Stomach (tissue), 9 donors: ENCODE results near the gene UBE2N. TPM values are rescaled to one million over a fixed set of nuclear protein-coding genes. Genes with fewer than 3 reads are reported as not detected.
"Not testable (repeated sequence)": the region's sequence is repeated elsewhere in the genome, so short reads cannot be mapped to it uniquely, and the experiment has no call there.

ENCODE experiments used
- DNase-seq, 2 donors: peaks; one replicate each; pipeline versions ENCODE4 v3.0.0 to v3.0.0-alpha.2; 2013 to 2019
- H3K27ac ChIP-seq, 5 donors: fragments of 200-600 bp in 4 of 5; sonication (generic) in 4 of 5; one replicate each; pipeline ENCODE4 v1.5.1; 2013 to 2019; ENCODE audit warnings: mild to moderate bottlenecking in 1 of 5, moderate library complexity in 1 of 5
- H3K27me3 ChIP-seq, 3 donors: fragments of 200-600 bp; sonication (generic); one replicate each; pipeline ENCODE4 v1.5.1; 2017 to 2019; ENCODE audit warnings: mixed run types in 1 of 3
- H3K36me3 ChIP-seq, 4 donors: fragments of 200-600 bp; sonication (generic); 1 replicate in 3 of 4; 2 replicates in 1 of 4; pipeline ENCODE4 v1.5.1; 2016 to 2019
- H3K4me1 ChIP-seq, 4 donors: fragments of 200-600 bp; sonication (generic); one replicate each; pipeline ENCODE4 v1.5.1; 2016 to 2019
- H3K4me3 ChIP-seq, 4 donors: fragments of 200-600 bp; sonication (generic) in 3 of 4; one replicate each; pipeline ENCODE4 v1.5.1; 2016 to 2019; ENCODE audit warnings: mild to moderate bottlenecking in 1 of 4
- H3K9me3 ChIP-seq, 4 donors: fragments of 200-600 bp; sonication (generic); one replicate each; pipeline ENCODE4 v1.5.1; 2016 to 2019
- EP300 ChIP-seq: sonication (generic); formaldehyde crosslinking; IDR thresholded peaks from one replicate; pipeline ENCODE4 v1.6.1; 2017; ENCODE audit warnings: antibody characterized with exemption
- POLR2A ChIP-seq, 4 donors: fragments of 450-650 bp; IDR thresholded peaks; one replicate each; pipeline ENCODE4 v1.6.1; 2016; ENCODE audit warnings: antibody characterized with exemption in 4 of 4, control low read depth in 2 of 4, mild to moderate bottlenecking in 1 of 4, moderate library complexity in 1 of 4
- POLR2AphosphoS5 ChIP-seq, 3 donors: sonication (generic); formaldehyde crosslinking; IDR thresholded peaks; one replicate each; pipeline ENCODE4 v1.6.1; 2016; ENCODE audit warnings: antibody characterized with exemption in 3 of 3
- WGBS, 5 donors: extraction: QIAGEN DNeasy Blood & Tissue Kit in 3 of 5; methylation state at CpG; one replicate each; pipeline versions ENCODE4 v1.1.5 to v1.1.7; 2013 to 2018; 5-methylcytosine and 5-hydroxymethylcytosine counted together
- intact Hi-C: fragments of 100-400 bp; cut with DNase I; formaldehyde crosslinking; loops from one replicate; pipeline ENCODE4 v1.15.1; 2023; ENCODE audit warnings: low total_unique reads
- polyA plus RNA-seq, 3 donors: library from polyadenylated mRNA; stranded (reverse); fragments of 200-250 nt; gene quantifications; one replicate each; pipeline ENCODE4 v1.2.3, GENCODE V29; 2013
- total RNA-seq, 5 donors: library from RNA; depleted of rRNA; stranded (reverse); fragments of >200 nt; gene quantifications; one replicate each; pipeline versions ENCODE4 v1.1.0 to v1.2.3, GENCODE V29; 2014 to 2016
- TF ChIP-seq, protein P1 (sequence below), 7 experiments: fragments of 450-650 bp in 4 of 7; fragments of 200-600 bp in 3 of 7; sonication (generic) in 3 of 7; IDR thresholded peaks; one replicate each; pipeline ENCODE4 v1.5.1; 2016 to 2019; ENCODE audit warnings: antibody characterized with exemption in 7 of 7, control low read depth in 2 of 7, mild to moderate bottlenecking in 1 of 7
- donor health status: healthy with polysubstance abuse.
- donor health status: Bipolar disorder and iron deficiency.
- donor health status: healthy.

UBE2N gene
- total and polyA plus RNA-seq, 8 donors: 6.1 to 65.7 (median 33.9) TPM

- H3K4me3 ChIP-seq: no peak overlapping the region
- no peak overlapping the region for H3K27ac ChIP-seq
- 59 to 73% (median 71%) methylated on average over 3 of the region's 3 CpGs for WGBS, 5 donors
- no peak for DNase-seq
- no peaks in the 10 kb centered on the region for H3K36me3 ChIP-seq
- no peaks in the 10 kb centered on the region for H3K27me3 ChIP-seq
- peaks cover 26 to 82% (median 65%) of the 10 kb centered on the region in 4 donors for H3K4me1 ChIP-seq
- intact Hi-C loops: no loop called here
- TF ChIP-seq, protein P1, sequence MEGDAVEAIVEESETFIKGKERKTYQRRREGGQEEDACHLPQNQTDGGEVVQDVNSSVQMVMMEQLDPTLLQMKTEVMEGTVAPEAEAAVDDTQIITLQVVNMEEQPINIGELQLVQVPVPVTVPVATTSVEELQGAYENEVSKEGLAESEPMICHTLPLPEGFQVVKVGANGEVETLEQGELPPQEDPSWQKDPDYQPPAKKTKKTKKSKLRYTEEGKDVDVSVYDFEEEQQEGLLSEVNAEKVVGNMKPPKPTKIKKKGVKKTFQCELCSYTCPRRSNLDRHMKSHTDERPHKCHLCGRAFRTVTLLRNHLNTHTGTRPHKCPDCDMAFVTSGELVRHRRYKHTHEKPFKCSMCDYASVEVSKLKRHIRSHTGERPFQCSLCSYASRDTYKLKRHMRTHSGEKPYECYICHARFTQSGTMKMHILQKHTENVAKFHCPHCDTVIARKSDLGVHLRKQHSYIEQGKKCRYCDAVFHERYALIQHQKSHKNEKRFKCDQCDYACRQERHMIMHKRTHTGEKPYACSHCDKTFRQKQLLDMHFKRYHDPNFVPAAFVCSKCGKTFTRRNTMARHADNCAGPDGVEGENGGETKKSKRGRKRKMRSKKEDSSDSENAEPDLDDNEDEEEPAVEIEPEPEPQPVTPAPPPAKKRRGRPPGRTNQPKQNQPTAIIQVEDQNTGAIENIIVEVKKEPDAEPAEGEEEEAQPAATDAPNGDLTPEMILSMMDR (IDR thresholded peaks at IDR 0.05): no peak
- TF ChIP-seq EP300 (no peak), POLR2A (IDR thresholded peaks at IDR 0.05) (no peak), POLR2AphosphoS5 (IDR thresholded peaks at IDR 0.05) (no peak)
- H3K9me3 ChIP-seq: no peaks in the 10 kb centered on the region
Observed at GRCh38 chr12:93438266-93439050, 3.3 kb downstream of the UBE2N start.

DNA sequence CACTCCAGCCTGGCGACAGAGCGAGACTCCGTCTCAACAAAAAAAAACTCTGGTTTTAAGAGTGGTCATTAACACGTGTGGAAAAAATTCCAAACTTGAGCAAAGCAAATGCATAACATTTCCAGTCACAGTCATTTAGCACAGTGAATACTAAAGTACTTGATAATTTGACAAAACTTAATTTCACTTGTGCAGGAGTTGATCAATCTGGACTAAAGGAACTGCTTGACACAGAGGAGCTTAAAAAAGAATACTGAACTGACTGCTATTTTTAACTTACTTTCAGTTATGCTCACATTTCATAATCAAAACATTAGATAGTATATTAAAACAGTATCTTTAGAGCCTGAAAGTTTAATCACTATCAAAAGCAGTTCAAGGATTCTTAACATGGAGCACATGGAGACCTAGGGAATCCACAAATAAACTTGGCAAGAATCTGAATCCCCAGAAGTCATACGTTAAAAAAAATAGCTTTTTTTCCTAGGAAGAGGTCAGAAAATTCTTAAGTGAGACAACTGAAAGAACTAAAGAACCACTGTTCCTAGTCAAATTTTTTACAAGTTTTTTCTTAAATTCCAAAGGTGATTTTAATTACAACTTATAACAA is 7.4 kb downstream of the UBE2N start:
- Histone ChIP-seq H3K27ac (peak overlapping the region in 2 of 5 donors; percentile 46 to 53), H3K36me3 (no peaks in the 10 kb centered on the region), H3K27me3 (no peaks in the 10 kb centered on the region), H3K9me3 (no peaks in the 10 kb centered on the region), H3K4me3 (no peak overlapping the region), H3K4me1 (peaks cover 18 to 81% (median 61%) of the 10 kb centered on the region in 4 donors)
- no peak for DNase-seq
- TF ChIP-seq POLR2A (IDR thresholded peaks at IDR 0.05) (no peak), EP300 (no peak), POLR2AphosphoS5 (IDR thresholded peaks at IDR 0.05) (no peak)
- TF ChIP-seq, protein P1 (IDR thresholded peaks at IDR 0.05): no peak
- intact Hi-C loops: no loop called here
- WGBS, 5 donors: 56 to 72% (median 66%) methylated on average over 5 of the region's 5 CpGs

DNA sequence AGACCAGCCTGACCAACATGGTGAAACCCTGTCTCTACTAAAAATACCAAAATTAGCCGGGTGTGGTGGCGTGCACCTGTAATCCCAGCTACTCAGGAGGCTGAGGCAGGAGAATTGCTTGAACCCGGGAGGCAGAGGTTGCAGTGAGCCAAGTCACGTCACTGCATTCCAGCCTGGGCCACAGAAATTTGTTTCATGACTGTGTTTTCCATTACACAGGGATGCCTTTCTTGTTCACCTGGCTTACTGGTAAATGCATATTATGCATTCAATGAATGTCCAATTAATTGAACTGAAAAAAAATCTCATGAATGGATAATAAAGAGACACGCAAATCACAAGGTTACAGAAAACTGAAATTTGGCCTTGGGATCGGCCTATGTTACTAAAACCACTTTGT is 9.7 kb downstream of the UBE2N start:
- H3K27ac ChIP-seq, intact Hi-C loops, H3K9me3 ChIP-seq, DNase-seq, H3K4me3 ChIP-seq, H3K27me3 ChIP-seq, H3K36me3 ChIP-seq: not testable (repeated sequence)
- WGBS, 5 donors: 92 to 97% (median 93%) methylated on average over 6 of the region's 6 CpGs
- peaks cover 26 to 81% (median 65%) of the 10 kb centered on the region in 4 donors for H3K4me1 ChIP-seq

GRCh38 chr12:93430280-93430679 is 11.5 kb downstream of the UBE2N start:
- H3K9me3 ChIP-seq: no peaks in the 10 kb centered on the region
- H3K27me3 ChIP-seq: no peaks in the 10 kb centered on the region
- no peaks in the 10 kb centered on the region for H3K36me3 ChIP-seq
- intact Hi-C loops: no loop called here
- no peak overlapping the region for H3K4me3 ChIP-seq
- WGBS, 5 donors: 75 to 85% (median 79%) methylated on average over 4 of the region's 4 CpGs
- no peak for TF ChIP-seq POLR2A (IDR thresholded peaks at IDR 0.05)
- TF ChIP-seq EP300: no peak
- TF ChIP-seq, protein P1 (IDR thresholded peaks at IDR 0.05): no peak
- no peak for TF ChIP-seq POLR2AphosphoS5 (IDR thresholded peaks at IDR 0.05)
- no peak for DNase-seq
- no peak overlapping the region for H3K27ac ChIP-seq
- H3K4me1 ChIP-seq: peaks cover 39 to 81% (median 67%) of the 10 kb centered on the region in 4 donors

GRCh38 chr12:93429852-93430251 is 11.9 kb downstream of the UBE2N start:
- H3K4me1 ChIP-seq: peaks cover 42 to 81% (median 67%) of the 10 kb centered on the region in 4 donors
- no peak for DNase-seq
- no peaks in the 10 kb centered on the region for H3K27me3 ChIP-seq
- H3K4me3 ChIP-seq: no peak overlapping the region
- TF ChIP-seq POLR2AphosphoS5 (IDR thresholded peaks at IDR 0.05) (no peak), POLR2A (IDR thresholded peaks at IDR 0.05) (no peak), EP300 (no peak)
- TF ChIP-seq, protein P1 (IDR thresholded peaks at IDR 0.05): no peak
- no peak overlapping the region for H3K27ac ChIP-seq
- WGBS, 5 donors: 74 to 90% (median 81%) methylated on average over 1 of the region's 1 CpG
- intact Hi-C loops: no loop called here
- no peaks in the 10 kb centered on the region for H3K9me3 ChIP-seq
- no peaks in the 10 kb centered on the region for H3K36me3 ChIP-seq
